GM18951 (cell line): Measurements from ENCODE around the gene OR2F1.

Source experiments
- POLR2A ChIP-seq: IDR thresholded peaks from 4 replicates; pipeline ENCODE4 v1.6.1; 2011; ENCODE audit warnings: mild to moderate bottlenecking; ENCODE audit not compliant: insufficient read length, insufficient read depth; ENCODE audit errors: extremely low read depth
- in situ Hi-C: fragments of 300-500 bp; cut with MboI; formaldehyde crosslinking; loops from one replicate; pipeline ENCODE4 v1.12.0; 2022; ENCODE audit warnings: low sequenced_read_pairs, mixed read lengths, inconsistent platforms; ENCODE audit not compliant: unreplicated experiment

OR2F1 gene

GRCh38 chr7:143934526-143935325, 19.9 kb upstream of the OR2F1 start, which contains the start of gene OR2F2:
TSS of gene OR2F2 (plus strand) at chr7:143935233. CDS start at chr7:143935233, 0 bp downstream.
- no peak for TF ChIP-seq POLR2A
- in situ Hi-C loops, result no loop called here

GRCh38 chr7:143936087-143937009, 18.3 kb upstream of the OR2F1 start:
- no peak for TF ChIP-seq POLR2A
- in situ Hi-C loops, result no loop called here

- in situ Hi-C loops, result no loop called here
- TF ChIP-seq POLR2A, result no peak
Observed at GRCh38 chr7:143938379-143939243, 16.0 kb upstream of the OR2F1 start.

- no peak for TF ChIP-seq POLR2A
- in situ Hi-C loops, result no loop called here
Observed at GRCh38 chr7:143945423-143945822, 9.2 kb upstream of the OR2F1 start.

GRCh38 chr7:143947111-143947510, 7.5 kb upstream of the OR2F1 start:
- in situ Hi-C loops, result no loop called here
- TF ChIP-seq POLR2A, result no peak

- in situ Hi-C loops, result no loop called here
- TF ChIP-seq POLR2A, result no peak
Observed at GRCh38 chr7:143948733-143949132, 5.9 kb upstream of the OR2F1 start.

- in situ Hi-C loops, result no loop called here
- TF ChIP-seq POLR2A, result no peak
Observed at GRCh38 chr7:143953421-143953820, 1.2 kb upstream of the OR2F1 start.

GRCh38 chr7:143954135-143954534, 509 bp upstream of the OR2F1 start:
- in situ Hi-C loops, result no loop called here

GRCh38 chr7:143958781-143959180, 4.1 kb downstream of the OR2F1 start:
- in situ Hi-C loops, result no loop called here

More at GRCh38 chr7:143954135-143954534, 509 bp upstream of the OR2F1 start:
- TF ChIP-seq POLR2A, result no peak

GRCh38 chr7:143960813-143961610, 6.4 kb downstream of the OR2F1 start:
- in situ Hi-C loops, result no loop called here
- TF ChIP-seq POLR2A, result no peak

More at GRCh38 chr7:143958781-143959180, 4.1 kb downstream of the OR2F1 start:
- no peak for TF ChIP-seq POLR2A

GRCh38 chr7:143965280-143965679, 10.6 kb downstream of the OR2F1 start:
- TF ChIP-seq POLR2A, result no peak
- in situ Hi-C loops, result no loop called here

- no peak for TF ChIP-seq POLR2A
Observed at GRCh38 chr7:143967398-143967797, 12.8 kb downstream of the OR2F1 start.

More at GRCh38 chr7:143967398-143967797, 12.8 kb downstream of the OR2F1 start:
- in situ Hi-C loops, result no loop called here
